Activated CD4-positive, alpha-beta T cell treated with anti-CD3 and anti-CD28 coated beads, Interleukin-2, amount 50 U/mL, for 4 hours (primary cell): ENCODE data around the gene NAA15.
A peak's percentile ranks its signal among the peaks of the same experiment; 100 is the strongest.
"Not testable (repeated sequence)": the region's sequence is repeated elsewhere in the genome, so short reads cannot be mapped to it uniquely, and the experiment has no call there.

Experiments
- DNase-seq, 2 experiments: peaks; one replicate each; pipeline ENCODE4 v3.0.0-alpha.2; 2020

Gene NAA15

GRCh38 chr4:139301113-139301820, at the start of gene NAA15:
NAA15 (plus strand) TSS chr4:139301505; CDS start chr4:139301778, 273 bp downstream.
- DNase-seq, result peak; percentile 97

DNA sequence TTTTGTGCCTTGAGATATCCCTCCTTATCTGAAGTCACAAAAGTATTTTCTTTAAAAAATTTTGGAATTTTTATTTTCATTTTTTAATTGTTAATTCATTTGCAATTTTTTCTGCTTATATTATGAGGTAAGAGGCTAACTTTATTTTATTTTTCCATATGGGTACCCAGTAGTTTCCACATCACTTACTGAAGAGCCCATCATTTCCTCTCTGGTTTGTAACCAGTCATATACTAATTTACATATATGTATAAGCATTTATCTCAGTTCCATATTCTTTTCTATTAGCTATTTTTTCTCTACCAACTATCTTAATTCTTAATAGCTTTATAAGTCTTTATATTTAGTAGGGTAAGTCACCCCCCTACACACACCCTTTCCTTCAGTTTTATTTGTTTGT, 48.3 kb upstream of the NAA15 start:
- DNase-seq, result no peak

- DNase-seq, result no peak
Measured at GRCh38 chr4:139253713-139254112, 47.6 kb upstream of the NAA15 start.

- DNase-seq, result not testable (repeated sequence)
Measured at GRCh38 chr4:139255581-139255980, 45.7 kb upstream of the NAA15 start.

DNA sequence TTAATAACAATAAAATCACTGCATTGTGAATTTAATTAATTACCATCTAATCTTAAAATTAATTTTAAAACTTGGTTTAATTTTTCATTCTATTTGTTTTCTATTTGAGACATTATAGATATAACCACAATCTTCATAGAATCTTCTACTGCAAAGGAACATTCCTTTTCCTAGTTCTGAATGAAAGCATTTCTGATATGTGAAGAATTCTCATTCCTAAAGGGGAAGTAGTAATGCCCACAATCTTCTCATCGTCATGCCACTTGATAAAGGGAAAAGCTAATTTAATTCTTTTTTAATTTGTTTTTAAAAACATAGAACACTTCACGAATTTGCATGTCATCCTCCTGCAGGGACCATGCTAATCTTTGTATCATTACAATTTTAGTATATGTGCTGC, 45.0 kb upstream of the NAA15 start:
- DNase-seq, result no peak

- no peak for DNase-seq
Measured at GRCh38 chr4:139265654-139266053, 35.7 kb upstream of the NAA15 start.

DNA sequence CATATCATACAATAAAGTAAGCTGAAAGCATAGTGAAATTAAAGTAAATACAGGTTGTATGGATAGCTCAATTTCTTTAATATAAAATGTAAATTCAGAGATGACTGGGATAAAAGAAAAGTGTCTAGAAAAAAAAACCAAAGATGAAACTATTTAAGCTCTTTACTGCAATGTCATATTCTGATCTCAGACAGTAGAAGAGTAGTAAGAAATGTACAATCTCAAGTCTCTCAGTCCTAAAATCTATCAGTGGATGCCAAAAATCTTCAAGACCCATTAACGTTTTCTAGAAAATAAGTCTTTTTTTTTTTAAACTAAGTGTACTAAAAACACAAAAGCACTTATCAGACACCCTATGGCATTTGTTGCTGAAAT, 35.1 kb upstream of the NAA15 start:
- DNase-seq, result no peak

DNA sequence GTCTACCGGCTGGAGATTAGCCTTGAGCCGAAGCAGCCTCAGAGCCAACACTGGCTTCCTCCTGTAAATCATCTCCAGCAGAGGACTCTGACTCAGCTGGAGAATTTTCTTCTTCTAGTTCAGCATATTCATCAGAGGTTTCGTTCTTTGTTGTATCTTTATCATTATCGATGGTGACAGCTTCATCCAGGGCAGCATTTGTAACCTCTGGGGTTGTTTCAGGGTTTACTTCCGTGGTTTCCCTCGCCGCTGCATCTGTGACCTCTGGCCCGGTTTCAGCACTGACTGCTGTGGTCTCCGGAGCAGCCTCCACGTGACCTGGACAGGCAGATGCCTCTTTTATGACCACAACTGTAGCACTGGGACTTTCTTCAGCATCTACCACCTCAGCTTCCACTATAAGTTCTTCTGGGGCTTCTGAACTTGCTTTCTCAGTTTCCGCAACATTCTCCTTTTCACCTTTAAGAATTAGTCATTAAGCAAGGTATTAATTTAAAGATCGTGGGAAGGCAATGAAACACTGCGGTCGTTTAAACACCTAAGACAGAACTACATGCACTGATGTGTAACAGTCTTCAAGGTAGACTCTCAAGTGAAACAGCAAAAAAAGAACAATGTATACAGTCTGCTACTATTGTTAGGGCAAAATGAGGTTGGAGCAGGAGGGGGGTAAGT, 34.6 kb upstream of the NAA15 start:
- DNase-seq, result peak; percentile 30 to 41

DNA sequence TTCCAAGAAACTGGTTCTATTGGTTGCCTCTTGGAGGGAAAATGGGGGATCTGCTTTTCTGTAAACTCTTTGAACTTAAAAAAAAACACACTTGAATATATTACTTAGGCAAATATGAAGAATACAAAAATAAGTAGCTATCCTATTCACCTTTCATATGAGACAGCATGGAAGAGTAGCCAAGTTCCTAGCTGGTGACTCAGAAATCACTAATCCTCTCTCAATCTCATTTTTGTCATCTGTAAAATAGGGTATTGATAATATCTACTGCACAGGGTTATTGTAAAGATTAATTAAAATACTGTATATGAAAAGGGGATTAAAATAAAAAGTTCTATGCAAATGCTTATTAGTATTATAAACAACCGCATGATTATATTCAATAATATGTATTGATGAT, 34.0 kb upstream of the NAA15 start:
- no peak for DNase-seq

- no peak for DNase-seq
Measured at GRCh38 chr4:139273835-139274234, 27.5 kb upstream of the NAA15 start.

- DNase-seq, result no peak
Measured at GRCh38 chr4:139274790-139275189, 26.5 kb upstream of the NAA15 start.

- no peak for DNase-seq
Measured at GRCh38 chr4:139275281-139275735, 26.0 kb upstream of the NAA15 start.

- no peak for DNase-seq
Measured at GRCh38 chr4:139278485-139278884, 22.8 kb upstream of the NAA15 start.

DNA sequence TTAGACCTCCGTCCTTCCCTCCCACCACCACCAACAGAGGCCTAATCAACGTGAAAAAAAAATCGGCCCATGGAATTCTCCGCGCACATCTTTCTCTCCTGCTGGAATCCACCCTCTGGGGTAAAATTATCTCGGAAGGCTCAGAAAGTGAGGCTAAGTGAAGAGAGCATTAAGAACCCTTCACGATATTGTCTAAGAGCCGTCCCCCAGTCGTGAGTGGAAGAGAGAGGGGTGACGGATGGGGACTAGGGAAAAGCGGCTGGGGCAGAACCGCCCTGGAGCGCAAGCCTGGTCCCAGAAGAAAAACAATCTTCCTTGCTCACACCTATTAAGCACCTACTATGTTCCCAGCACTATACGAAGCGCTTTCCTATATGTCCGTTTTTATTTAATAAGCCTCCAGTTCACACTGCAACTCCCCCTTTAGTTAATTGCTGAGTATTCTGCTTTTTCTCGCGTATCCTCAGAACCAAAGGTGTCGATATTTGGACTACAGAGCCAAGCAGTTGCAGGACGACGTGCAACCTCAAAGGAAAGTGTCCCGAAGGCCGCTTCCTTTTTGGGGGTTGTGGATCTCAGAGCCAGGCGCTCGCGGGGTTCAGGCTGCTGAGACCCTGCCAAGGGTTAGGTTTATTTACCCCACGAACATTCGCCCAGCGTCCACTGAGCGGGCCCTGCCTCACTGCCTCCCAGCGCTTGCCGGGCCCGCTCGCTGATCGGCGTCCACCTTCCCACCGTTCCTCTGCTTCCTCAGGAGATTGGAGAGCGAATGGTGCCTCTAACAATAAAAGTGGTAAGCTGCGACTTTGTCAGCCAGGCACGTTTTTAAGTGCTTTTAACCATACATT, 22.2 kb upstream of the NAA15 start:
- DNase-seq, result no peak

DNA sequence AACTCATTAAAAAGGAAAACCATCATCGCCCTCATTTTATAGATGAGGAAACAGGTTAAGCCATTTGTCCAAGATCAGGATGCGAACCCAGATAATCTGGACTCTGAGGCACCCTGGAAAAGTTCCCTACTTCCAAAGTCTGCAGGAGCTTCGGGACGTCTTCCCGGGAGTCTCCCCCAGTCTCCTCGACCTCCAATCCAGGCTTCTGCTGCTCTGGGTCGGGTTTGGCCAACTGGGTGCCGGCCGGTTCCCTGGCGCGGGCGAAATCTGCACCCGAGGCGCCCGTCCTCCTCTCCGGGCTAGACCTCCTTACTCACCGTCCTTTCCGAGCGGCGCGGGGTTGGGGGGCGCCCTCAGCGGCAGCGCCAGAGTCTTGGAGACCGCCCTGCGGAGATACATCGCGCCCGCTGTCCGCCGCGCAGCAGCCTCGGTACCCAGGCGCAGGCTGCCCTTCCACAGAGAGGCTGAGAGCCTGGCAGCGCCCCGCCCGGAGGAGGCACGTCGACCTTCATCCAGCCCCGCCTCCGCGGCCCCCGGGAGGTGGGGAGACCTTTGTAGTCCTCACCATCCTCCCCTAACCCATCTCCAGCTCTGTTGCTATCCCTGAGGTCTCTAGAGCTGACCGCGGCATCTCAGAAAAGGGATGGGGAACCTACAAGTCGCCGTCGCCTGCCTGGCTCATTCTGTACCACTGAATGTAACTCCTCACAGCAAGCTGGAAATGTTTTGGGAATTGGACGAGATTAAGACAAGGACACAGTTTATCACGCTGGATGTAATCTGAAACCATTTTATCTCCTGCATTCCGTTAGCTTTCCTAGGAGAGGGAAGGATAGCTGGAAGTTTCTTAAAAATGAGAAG, 21.3 kb upstream of the NAA15 start, which contains the start of gene MGARP:
Gene MGARP (minus strand): TSS at position 466 of the 861 bp plus-strand sequence. CDS start 67 bp downstream, at position 399.
- peak in 1 of 2 experiments; percentile 18 for DNase-seq

DNA sequence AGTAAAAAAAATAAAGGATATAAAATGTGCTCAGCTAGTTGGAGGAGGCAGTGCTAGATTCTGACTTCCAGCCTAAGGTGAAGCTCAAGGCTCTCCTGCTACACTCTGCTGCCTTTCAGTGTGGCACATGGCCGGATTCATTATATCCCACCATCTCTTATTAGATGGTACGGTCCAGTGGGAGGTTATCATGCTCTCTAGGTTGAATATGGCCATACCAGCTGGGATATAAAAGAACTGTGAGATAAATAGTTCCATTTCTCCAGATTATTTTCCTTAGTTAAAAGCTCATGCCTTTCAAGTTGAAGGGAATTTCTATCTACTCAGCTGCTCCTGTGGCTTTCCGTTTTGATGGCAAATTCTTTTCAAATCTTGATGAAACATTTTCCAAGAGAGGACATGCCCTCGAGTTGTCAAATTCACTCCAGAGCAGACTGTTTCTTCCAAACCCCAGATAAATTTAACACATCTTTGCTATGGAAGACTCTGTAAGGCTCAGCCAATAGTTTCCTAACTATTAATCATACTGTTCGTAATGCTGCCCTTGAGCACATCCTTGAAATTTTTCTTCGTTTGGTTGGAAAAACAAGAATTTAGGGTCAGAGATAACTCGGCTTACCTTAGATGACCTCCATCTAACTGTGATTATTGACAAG, 19.1 kb upstream of the NAA15 start:
- no peak for DNase-seq

DNA sequence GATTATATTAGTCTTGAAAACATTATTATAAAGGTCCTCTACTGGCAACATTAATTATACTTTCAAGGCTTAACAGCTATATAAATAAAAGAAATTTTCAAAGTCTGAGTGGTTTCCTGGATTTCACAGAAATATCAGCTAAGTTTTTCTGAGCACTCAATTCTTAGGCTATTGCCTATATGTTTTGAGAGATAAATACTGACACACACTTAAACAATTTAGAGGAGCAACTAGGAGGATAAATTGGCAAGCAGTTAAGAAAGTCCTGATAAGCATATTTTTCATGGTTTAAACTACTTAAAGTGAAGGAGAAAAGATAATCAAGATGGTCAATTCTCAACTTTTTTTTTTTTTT, 18.6 kb upstream of the NAA15 start:
- no peak for DNase-seq

- DNase-seq, result no peak
Measured at GRCh38 chr4:139286186-139286698, 15.1 kb upstream of the NAA15 start.

GRCh38 chr4:139295206-139295941, 5.9 kb upstream of the NAA15 start:
- DNase-seq, result peak; percentile 97 to 98

- no peak for DNase-seq
Measured at GRCh38 chr4:139295942-139296299, 5.4 kb upstream of the NAA15 start.

DNA sequence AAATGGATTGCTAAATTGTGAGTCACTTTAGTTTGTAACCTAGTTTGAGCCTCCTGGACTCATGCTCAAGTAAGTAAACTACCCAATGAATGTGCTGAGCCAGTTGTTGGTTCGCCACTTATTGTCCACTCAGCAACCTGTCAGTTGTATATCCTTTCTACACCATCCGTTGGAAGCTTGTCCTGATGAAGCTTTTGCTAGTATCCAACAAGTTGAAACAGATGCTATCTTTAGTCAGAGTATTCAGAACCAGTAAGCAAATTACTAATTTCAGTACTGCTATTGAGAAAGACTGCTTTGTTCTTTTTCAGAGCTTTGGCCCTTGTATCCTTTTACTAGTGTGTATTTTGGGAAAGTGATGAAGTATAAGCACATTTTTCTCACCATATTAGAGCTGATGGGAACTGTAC, 4.3 kb upstream of the NAA15 start:
- no peak for DNase-seq
